Skeletal muscle tissue (tissue), 5 donors: Measurements from ENCODE around the gene GRIA1. TPM values are rescaled to one million over a fixed set of nuclear protein-coding genes. Genes with fewer than 3 reads are reported as not detected.
"Not testable (repeated sequence)": the region's sequence is repeated elsewhere in the genome, so short reads cannot be mapped to it uniquely, and the experiment has no call there.

Experiments used
- H3K27ac ChIP-seq: one replicate; pipeline ENCODE4 v1.7.0; 2013; ENCODE audit warnings: mild to moderate bottlenecking, low read depth, low read length, inconsistent platforms
- H3K27me3 ChIP-seq, 3 donors: one replicate each; pipeline ENCODE4 v1.7.0; 2013; ENCODE audit warnings: low read length in 3 of 3; ENCODE audit not compliant: control insufficient read depth in 3 of 3, insufficient read depth in 3 of 3
- H3K36me3 ChIP-seq, 3 donors: one replicate each; pipeline ENCODE4 v1.7.0; 2013; ENCODE audit warnings: low read length in 3 of 3; ENCODE audit not compliant: control insufficient read depth in 3 of 3, insufficient read depth in 3 of 3
- H3K4me1 ChIP-seq, 3 donors: one replicate each; pipeline ENCODE4 v1.7.0; 2013; ENCODE audit warnings: low read length in 3 of 3, mild to moderate bottlenecking in 3 of 3; ENCODE audit not compliant: control insufficient read depth in 3 of 3, insufficient read depth in 3 of 3
- H3K4me3 ChIP-seq, 3 donors: one replicate each; pipeline ENCODE4 v1.7.0; 2013; ENCODE audit warnings: low read length in 3 of 3
- H3K9ac ChIP-seq, 3 donors: one replicate each; pipeline ENCODE4 v1.7.0; 2013; ENCODE audit warnings: low read length in 3 of 3, mild to moderate bottlenecking in 3 of 3, moderate library complexity in 2 of 3, low read depth in 1 of 3
- H3K9me3 ChIP-seq, 3 donors: one replicate each; pipeline ENCODE4 v1.7.0; 2013; ENCODE audit warnings: low read length in 3 of 3; ENCODE audit not compliant: control insufficient read depth in 3 of 3
- small RNA-seq: library from RNA; depleted of rRNA; stranded (forward); fragments of <200 nt; gene quantifications from one replicate; pipeline ENCODE3, GENCODE V24; 2014
- total RNA-seq: library from RNA; depleted of rRNA; stranded (reverse); fragments of >200 nt; gene quantifications from one replicate; pipeline ENCODE4 v1.2.3, GENCODE V29; 2014
- donor health status: Osteomylitis.

Gene GRIA1
- total RNA-seq, 1 donor from 2014 or later, result 1.0 TPM

DNA sequence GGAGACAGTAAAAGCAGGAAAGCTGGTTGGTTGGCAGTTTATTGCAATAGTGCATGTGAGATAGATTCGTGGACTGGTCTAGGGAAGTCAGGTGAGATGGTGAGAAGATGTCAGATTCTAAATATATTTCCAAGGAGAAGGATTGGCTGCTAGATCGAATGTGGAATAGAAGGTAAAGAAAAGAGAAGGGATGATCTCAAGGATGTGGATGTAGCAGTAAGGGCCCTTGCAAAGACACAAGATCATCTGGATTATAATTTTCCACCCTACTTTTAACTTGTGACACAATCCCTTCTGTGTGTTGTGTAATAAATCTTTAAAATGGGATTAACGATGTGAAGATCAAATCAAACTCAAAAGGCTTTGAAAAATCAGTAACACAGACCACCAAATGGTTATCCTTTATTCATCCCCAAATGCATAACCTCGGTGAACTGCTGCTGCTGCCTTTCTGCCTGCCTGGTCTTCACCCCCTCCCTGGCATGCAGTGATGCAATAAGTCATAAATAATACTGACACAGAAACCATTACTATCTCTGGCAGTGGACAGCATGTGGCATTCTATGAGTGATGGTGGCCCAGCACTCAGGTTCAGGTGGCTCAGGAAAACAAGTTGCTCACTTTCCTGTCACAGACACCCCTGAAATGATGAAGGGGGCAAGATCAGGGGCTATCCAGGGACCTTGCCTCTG, 369.9 kb downstream of the GRIA1 start:
- H3K36me3 ChIP-seq, result no peaks in the 10 kb centered on the region
- H3K4me1 ChIP-seq, result no peaks in the 10 kb centered on the region
- no peak overlapping the region for H3K27ac ChIP-seq
- no peak overlapping the region for H3K4me3 ChIP-seq
- H3K9ac ChIP-seq, result no peak overlapping the region
- H3K9me3 ChIP-seq, result no peaks in the 10 kb centered on the region
- H3K27me3 ChIP-seq, result no peaks in the 10 kb centered on the region

DNA sequence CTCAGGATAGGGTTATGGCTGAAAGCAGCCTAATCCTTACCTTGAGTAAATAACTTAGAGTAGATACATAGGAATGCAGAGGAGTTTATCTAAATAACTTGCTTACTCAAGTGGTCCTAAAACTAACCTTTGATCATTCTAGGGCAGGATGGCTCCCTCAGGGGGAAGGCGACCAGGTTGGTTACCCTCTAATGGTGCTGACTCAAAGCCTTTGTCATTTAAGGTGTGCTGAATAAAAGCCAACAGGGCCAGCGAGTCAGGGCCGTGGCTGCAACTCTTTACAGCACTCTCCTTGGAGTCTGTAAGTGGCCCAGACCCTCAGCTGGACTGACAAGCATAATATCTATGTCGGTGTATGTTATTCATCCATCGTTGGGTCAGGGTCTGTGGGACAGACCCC, 372.4 kb downstream of the GRIA1 start:
- not testable (repeated sequence) for H3K4me3 ChIP-seq, H3K9ac ChIP-seq, H3K9me3 ChIP-seq, H3K36me3 ChIP-seq, H3K4me1 ChIP-seq, H3K27me3 ChIP-seq, H3K27ac ChIP-seq

Small RNA genes within 50 kb of the gene (small RNA-seq; reads per million reads assigned to genes)
- gene RN7SL177P, result not detected
